ENCODE results near the gene NLRC3.

Gene NLRC3

GRCh38 chr16:3598236-3598635, 21.0 kb upstream of the NLRC3 start:
- Histone ChIP-seq H3K4me1 (no peaks in the 10 kb centered on the region), H3K9me3 (ENCODE audit: control insufficient read depth, low read length) (no peaks in the 10 kb centered on the region), H3K79me2 (no peaks in the 10 kb centered on the region), H3K27ac (no peak overlapping the region), H2AFZ (no peak overlapping the region), H3K4me3 (ENCODE audit: low read depth, low read length) (no peak overlapping the region), H3K9ac (no peak overlapping the region), H3K36me3 (ENCODE audit: control insufficient read depth, insufficient read depth, low read length) (no peaks in the 10 kb centered on the region), H3K4me2 (ENCODE audit: low read length) (no peak overlapping the region), H3K27me3 (ENCODE audit: control insufficient read depth, insufficient read depth, low read length) (no peaks in the 10 kb centered on the region)
- TF ChIP-seq CTCF (IDR thresholded peaks at IDR 0.05) = no peak

- H3K4me3 ChIP-seq (ENCODE audit: low read depth, low read length) = no peak overlapping the region
- no peaks in the 10 kb centered on the region for H3K36me3 ChIP-seq (ENCODE audit: control insufficient read depth, insufficient read depth, low read length)
- no peaks in the 10 kb centered on the region for H3K4me1 ChIP-seq
- H3K79me2 ChIP-seq = no peaks in the 10 kb centered on the region
- no peak overlapping the region for H3K9ac ChIP-seq
- no peaks in the 10 kb centered on the region for H3K27me3 ChIP-seq (ENCODE audit: control insufficient read depth, insufficient read depth, low read length)
- no peaks in the 10 kb centered on the region for H3K9me3 ChIP-seq (ENCODE audit: control insufficient read depth, low read length)
- no peak for TF ChIP-seq CTCF (IDR thresholded peaks at IDR 0.05)
- H3K4me2 ChIP-seq (ENCODE audit: low read length) = no peak overlapping the region
- H2AFZ ChIP-seq = no peak overlapping the region
- no peak overlapping the region for H3K27ac ChIP-seq
Observed at GRCh38 chr16:3597676-3598075, 20.5 kb upstream of the NLRC3 start.

GRCh38 chr16:3597226-3597625, 20.0 kb upstream of the NLRC3 start:
- H3K4me1 ChIP-seq = no peaks in the 10 kb centered on the region
- TF ChIP-seq CTCF (IDR thresholded peaks at IDR 0.05) = no peak
- H2AFZ ChIP-seq = no peak overlapping the region
- H3K36me3 ChIP-seq (ENCODE audit: control insufficient read depth, insufficient read depth, low read length) = no peaks in the 10 kb centered on the region
- H3K4me2 ChIP-seq (ENCODE audit: low read length) = no peak overlapping the region
- H3K9ac ChIP-seq = no peak overlapping the region
- H3K27ac ChIP-seq = no peak overlapping the region
- H3K79me2 ChIP-seq = no peaks in the 10 kb centered on the region
- no peak overlapping the region for H3K4me3 ChIP-seq (ENCODE audit: low read depth, low read length)
- no peaks in the 10 kb centered on the region for H3K27me3 ChIP-seq (ENCODE audit: control insufficient read depth, insufficient read depth, low read length)
- H3K9me3 ChIP-seq (ENCODE audit: control insufficient read depth, low read length) = no peaks in the 10 kb centered on the region

GRCh38 chr16:3596101-3596861, 19.1 kb upstream of the NLRC3 start:
- no peak overlapping the region for H3K9ac ChIP-seq
- H2AFZ ChIP-seq = no peak overlapping the region
- no peak overlapping the region for H3K27ac ChIP-seq
- TF ChIP-seq CTCF (IDR thresholded peaks at IDR 0.05) = no peak
- no peaks in the 10 kb centered on the region for H3K9me3 ChIP-seq (ENCODE audit: control insufficient read depth, low read length)
- H3K79me2 ChIP-seq = no peaks in the 10 kb centered on the region
- no peaks in the 10 kb centered on the region for H3K27me3 ChIP-seq (ENCODE audit: control insufficient read depth, insufficient read depth, low read length)
- H3K4me2 ChIP-seq (ENCODE audit: low read length) = no peak overlapping the region
- H3K4me3 ChIP-seq (ENCODE audit: low read depth, low read length) = no peak overlapping the region
- no peaks in the 10 kb centered on the region for H3K36me3 ChIP-seq (ENCODE audit: control insufficient read depth, insufficient read depth, low read length)
- H3K4me1 ChIP-seq = no peaks in the 10 kb centered on the region

GRCh38 chr16:3595521-3596021, 18.4 kb upstream of the NLRC3 start:
- Histone ChIP-seq H3K79me2 (no peaks in the 10 kb centered on the region), H3K27ac (no peak overlapping the region), H3K4me1 (no peaks in the 10 kb centered on the region), H3K27me3 (ENCODE audit: control insufficient read depth, insufficient read depth, low read length) (no peaks in the 10 kb centered on the region), H3K36me3 (ENCODE audit: control insufficient read depth, insufficient read depth, low read length) (no peaks in the 10 kb centered on the region), H3K9me3 (ENCODE audit: control insufficient read depth, low read length) (no peaks in the 10 kb centered on the region), H3K9ac (no peak overlapping the region), H3K4me3 (ENCODE audit: low read depth, low read length) (no peak overlapping the region), H3K4me2 (ENCODE audit: low read length) (no peak overlapping the region), H2AFZ (no peak overlapping the region)
- TF ChIP-seq CTCF (IDR thresholded peaks at IDR 0.05) = no peak
